ENCODE data around the gene FLACC1.
"Not testable (repeated sequence)": the region's sequence is repeated elsewhere in the genome, so short reads cannot be mapped to it uniquely, and the experiment has no call there.

Gene FLACC1

GRCh38 chr2:201308914-201309313 is 48.2 kb downstream of the FLACC1 start:
- TF ChIP-seq EZH2phosphoT487 (IDR thresholded peaks at IDR 0.05; ENCODE audit: low read length) = no peak
- TF ChIP-seq EZH2 (optimal IDR thresholded peaks at IDR 0.05; ENCODE audit: low read depth, low read length) = no peak
- TF ChIP-seq CTCF (IDR thresholded peaks at IDR 0.05; ENCODE audit: low read length) = no peak
- Histone ChIP-seq H3K9me2 (replicated peaks; ENCODE audit: insufficient read depth, low read length) (no peaks in the 10 kb centered on the region), H3K79me2 (ENCODE audit: low read length) (no peaks in the 10 kb centered on the region), H3K4me2 (ENCODE audit: low read depth, low read length) (no peak overlapping the region), H3K36me3 (replicated peaks; ENCODE audit: insufficient read depth, low read length) (no peaks in the 10 kb centered on the region), H2AFZ (ENCODE audit: low read length) (no peak overlapping the region), H3K4me1 (ENCODE audit: low read length) (no peaks in the 10 kb centered on the region), H3K9ac (ENCODE audit: low read length) (no peak overlapping the region), H3K4me3 (ENCODE audit: low read length) (no peak overlapping the region), H3K9me3 (replicated peaks; ENCODE audit: insufficient read depth, low read length) (no peaks in the 10 kb centered on the region), H3K27me3 (replicated peaks; ENCODE audit: insufficient read depth, low read length) (no peaks in the 10 kb centered on the region), H3K27ac (ENCODE audit: low read length) (no peak overlapping the region), H3F3A (ENCODE audit: insufficient read depth, low read length) (no peaks in the 10 kb centered on the region), H4K20me1 (ENCODE audit: insufficient read depth, low read length) (no peaks in the 10 kb centered on the region)
- DNase-seq = no peak

- H3K4me3 ChIP-seq (ENCODE audit: low read length) = no peak overlapping the region
- no peaks in the 10 kb centered on the region for H3F3A ChIP-seq (ENCODE audit: insufficient read depth, low read length)
- no peak overlapping the region for H3K27ac ChIP-seq (ENCODE audit: low read length)
- TF ChIP-seq EZH2phosphoT487 (IDR thresholded peaks at IDR 0.05; ENCODE audit: low read length) (no peak), CTCF (IDR thresholded peaks at IDR 0.05; ENCODE audit: low read length) (no peak), EZH2 (optimal IDR thresholded peaks at IDR 0.05; ENCODE audit: low read depth, low read length) (no peak)
- no peaks in the 10 kb centered on the region for H3K27me3 ChIP-seq (replicated peaks; ENCODE audit: insufficient read depth, low read length)
- no peaks in the 10 kb centered on the region for H3K9me2 ChIP-seq (replicated peaks; ENCODE audit: insufficient read depth, low read length)
- H3K36me3 ChIP-seq (replicated peaks; ENCODE audit: insufficient read depth, low read length) = no peaks in the 10 kb centered on the region
- H3K9ac ChIP-seq (ENCODE audit: low read length) = no peak overlapping the region
- H4K20me1 ChIP-seq (ENCODE audit: insufficient read depth, low read length) = no peaks in the 10 kb centered on the region
- H3K4me2 ChIP-seq (ENCODE audit: low read depth, low read length) = no peak overlapping the region
- no peak overlapping the region for H2AFZ ChIP-seq (ENCODE audit: low read length)
- no peaks in the 10 kb centered on the region for H3K9me3 ChIP-seq (replicated peaks; ENCODE audit: insufficient read depth, low read length)
- no peak for DNase-seq
- no peaks in the 10 kb centered on the region for H3K79me2 ChIP-seq (ENCODE audit: low read length)
- H3K4me1 ChIP-seq (ENCODE audit: low read length) = no peaks in the 10 kb centered on the region
Measured at GRCh38 chr2:201307876-201308275, 49.3 kb downstream of the FLACC1 start.

- DNase-seq = not testable (repeated sequence)
Measured at GRCh38 chr2:201299929-201300328, 57.2 kb downstream of the FLACC1 start.

GRCh38 chr2:201298462-201299052 is 58.6 kb downstream of the FLACC1 start:
- Histone ChIP-seq H3K9me3 (replicated peaks; ENCODE audit: insufficient read depth, low read length) (no peaks in the 10 kb centered on the region), H3K27ac (ENCODE audit: low read length) (no peak overlapping the region), H3K36me3 (replicated peaks; ENCODE audit: insufficient read depth, low read length) (no peaks in the 10 kb centered on the region), H3K9me2 (replicated peaks; ENCODE audit: insufficient read depth, low read length) (no peaks in the 10 kb centered on the region), H3K9ac (ENCODE audit: low read length) (no peak overlapping the region), H3F3A (ENCODE audit: insufficient read depth, low read length) (no peaks in the 10 kb centered on the region), H3K27me3 (replicated peaks; ENCODE audit: insufficient read depth, low read length) (no peaks in the 10 kb centered on the region), H3K4me2 (ENCODE audit: low read depth, low read length) (no peak overlapping the region), H3K4me3 (ENCODE audit: low read length) (no peak overlapping the region), H2AFZ (ENCODE audit: low read length) (no peak overlapping the region), H3K4me1 (ENCODE audit: low read length) (no peaks in the 10 kb centered on the region), H4K20me1 (ENCODE audit: insufficient read depth, low read length) (no peaks in the 10 kb centered on the region), H3K79me2 (ENCODE audit: low read length) (no peaks in the 10 kb centered on the region)
- TF ChIP-seq EZH2phosphoT487 (IDR thresholded peaks at IDR 0.05; ENCODE audit: low read length) (no peak), EZH2 (optimal IDR thresholded peaks at IDR 0.05; ENCODE audit: low read depth, low read length) (no peak), CTCF (IDR thresholded peaks at IDR 0.05; ENCODE audit: low read length) (no peak)
- no peak for DNase-seq

More at GRCh38 chr2:201299929-201300328, 57.2 kb downstream of the FLACC1 start:
- H3K9ac ChIP-seq (ENCODE audit: low read length); H3F3A ChIP-seq (ENCODE audit: insufficient read depth, low read length); H3K36me3 ChIP-seq (replicated peaks; ENCODE audit: insufficient read depth, low read length); H2AFZ ChIP-seq (ENCODE audit: low read length); H3K9me2 ChIP-seq (replicated peaks; ENCODE audit: insufficient read depth, low read length); H3K4me2 ChIP-seq (ENCODE audit: low read depth, low read length); H3K4me3 ChIP-seq (ENCODE audit: low read length); H4K20me1 ChIP-seq (ENCODE audit: insufficient read depth, low read length); H3K27ac ChIP-seq (ENCODE audit: low read length); H3K79me2 ChIP-seq (ENCODE audit: low read length); H3K27me3 ChIP-seq (replicated peaks; ENCODE audit: insufficient read depth, low read length); H3K4me1 ChIP-seq (ENCODE audit: low read length); H3K9me3 ChIP-seq (replicated peaks; ENCODE audit: insufficient read depth, low read length): not testable (repeated sequence)

- not testable (repeated sequence) for H3K4me2 ChIP-seq (ENCODE audit: low read depth, low read length); H3K27me3 ChIP-seq (replicated peaks; ENCODE audit: insufficient read depth, low read length); H3K9me2 ChIP-seq (replicated peaks; ENCODE audit: insufficient read depth, low read length); H2AFZ ChIP-seq (ENCODE audit: low read length); H3K79me2 ChIP-seq (ENCODE audit: low read length); H3K27ac ChIP-seq (ENCODE audit: low read length); H3K9me3 ChIP-seq (replicated peaks; ENCODE audit: insufficient read depth, low read length); H4K20me1 ChIP-seq (ENCODE audit: insufficient read depth, low read length); H3K4me3 ChIP-seq (ENCODE audit: low read length); H3K4me1 ChIP-seq (ENCODE audit: low read length); H3K9ac ChIP-seq (ENCODE audit: low read length); DNase-seq
- H3K36me3 ChIP-seq (replicated peaks; ENCODE audit: insufficient read depth, low read length) = peaks cover 41% of the 10 kb centered on the region
- peaks cover 10% of the 10 kb centered on the region; the same call in 1 of the 2 replicates for H3F3A ChIP-seq (ENCODE audit: insufficient read depth, low read length)
Measured at GRCh38 chr2:201290457-201291148, 66.5 kb downstream of the FLACC1 start.

Measured in MM.1S (cell line).